Muscle of back (tissue), 11 donors: Measurements from ENCODE around the gene NTM. TPM values are rescaled to one million over a fixed set of nuclear protein-coding genes. Genes with fewer than 3 reads are reported as not detected.
"Not testable (repeated sequence)": the region's sequence is repeated elsewhere in the genome, so short reads cannot be mapped to it uniquely, and the experiment has no call there.

ENCODE experiments used
- DNase-seq, 3 donors: peaks; one replicate each; pipeline versions ENCODE4 v3.0.0 to v3.0.0-alpha.2; 2013
- polyA plus RNA-seq, 10 donors: library from polyadenylated mRNA; unstranded; fragments of 120-200 nt; gene quantifications; one replicate each; pipeline ENCODE4 v1.2.1, GENCODE V29; 2013; ENCODE audit not compliant: insufficient read length in 10 of 10

The NTM gene
- polyA plus RNA-seq, 10 donors, result 12.7 to 28.4 (median 21.0) TPM

DNA sequence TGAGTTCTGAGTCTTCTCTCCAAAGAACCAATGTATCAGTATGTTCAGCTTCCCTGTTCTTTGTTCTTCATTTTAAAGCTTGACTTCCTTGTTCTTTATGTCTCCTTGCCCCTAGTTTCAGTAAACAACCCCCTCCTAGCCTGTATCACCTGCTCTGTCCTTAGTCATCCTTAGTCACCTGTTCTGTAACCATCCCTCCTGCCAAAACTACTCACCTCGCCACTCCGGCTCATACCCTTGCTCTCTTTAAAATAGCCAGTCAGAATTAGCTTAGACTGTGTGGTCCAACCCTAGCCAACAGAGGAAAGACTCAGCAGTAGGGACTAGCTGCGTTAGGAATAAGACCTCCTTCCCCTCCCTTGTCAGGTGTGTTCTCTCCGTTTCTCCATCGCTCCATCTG lies 127.3 kb downstream of the NTM start:
- not testable (repeated sequence) for DNase-seq

DNA sequence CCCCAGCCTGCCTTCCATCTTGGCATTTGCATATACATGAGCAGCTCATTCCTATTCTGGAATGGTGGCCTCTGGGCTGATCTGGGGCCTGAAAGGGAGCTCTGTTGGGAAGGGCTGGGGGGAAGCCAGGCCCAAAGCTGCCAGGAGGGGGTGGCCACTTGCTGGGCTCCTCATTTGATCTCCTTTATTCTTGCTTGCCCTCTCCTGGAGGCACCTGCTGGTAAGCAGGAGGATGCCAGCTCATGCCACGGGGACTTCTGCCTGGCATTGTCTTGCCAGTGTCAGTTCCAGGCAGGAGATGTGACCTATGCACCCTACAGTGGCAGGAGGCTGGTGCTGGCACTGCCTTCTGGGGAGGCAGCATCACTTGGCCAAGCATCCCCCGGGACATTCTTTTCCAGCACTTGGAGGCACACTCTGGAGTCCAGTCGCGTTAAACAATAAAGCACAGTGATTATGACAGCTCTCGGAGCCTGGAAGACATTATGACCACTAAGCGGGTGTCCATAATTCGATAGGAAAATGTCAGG lies 128.3 kb downstream of the NTM start:
- DNase-seq, result no peak

DNA sequence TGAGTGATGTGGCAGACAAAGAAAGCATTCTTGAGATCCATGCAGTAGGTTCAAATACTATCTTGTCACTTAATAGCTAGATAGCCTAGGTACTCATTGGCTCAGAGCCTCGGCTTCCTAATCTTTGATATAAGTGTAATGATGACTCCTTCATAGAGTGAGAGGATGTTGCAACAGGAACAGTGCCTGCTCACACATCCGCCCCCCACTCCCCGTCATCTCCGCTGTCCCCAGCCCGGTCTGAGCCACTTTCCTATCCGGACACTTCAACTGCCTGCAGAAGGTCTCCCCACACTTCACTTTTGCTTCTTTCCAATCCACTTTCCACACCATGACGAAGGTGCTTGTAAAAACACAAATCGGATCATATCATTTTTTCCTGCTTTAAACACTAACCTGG lies 128.8 kb downstream of the NTM start:
- DNase-seq, result no peak

DNA sequence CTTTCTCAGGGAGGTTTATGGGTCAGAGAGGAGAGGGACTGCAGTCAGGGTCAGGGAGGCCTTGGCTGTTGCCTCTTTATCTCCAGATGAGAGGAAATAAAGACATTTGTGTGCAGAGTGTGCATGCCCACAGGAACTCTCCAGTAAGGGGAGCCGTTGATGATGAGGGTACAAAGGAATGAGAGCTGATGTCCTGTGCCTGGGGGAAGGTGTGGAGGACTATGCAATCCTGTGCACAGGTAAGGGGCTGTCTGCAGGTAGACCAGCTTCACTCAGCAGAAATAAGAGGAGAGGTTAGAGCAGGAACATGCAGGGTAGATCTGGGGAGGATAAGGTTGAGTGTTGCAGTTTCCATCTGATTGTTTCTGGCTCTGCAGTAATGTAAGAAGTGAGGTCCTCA lies 132.6 kb downstream of the NTM start:
- DNase-seq, result no peak

DNA sequence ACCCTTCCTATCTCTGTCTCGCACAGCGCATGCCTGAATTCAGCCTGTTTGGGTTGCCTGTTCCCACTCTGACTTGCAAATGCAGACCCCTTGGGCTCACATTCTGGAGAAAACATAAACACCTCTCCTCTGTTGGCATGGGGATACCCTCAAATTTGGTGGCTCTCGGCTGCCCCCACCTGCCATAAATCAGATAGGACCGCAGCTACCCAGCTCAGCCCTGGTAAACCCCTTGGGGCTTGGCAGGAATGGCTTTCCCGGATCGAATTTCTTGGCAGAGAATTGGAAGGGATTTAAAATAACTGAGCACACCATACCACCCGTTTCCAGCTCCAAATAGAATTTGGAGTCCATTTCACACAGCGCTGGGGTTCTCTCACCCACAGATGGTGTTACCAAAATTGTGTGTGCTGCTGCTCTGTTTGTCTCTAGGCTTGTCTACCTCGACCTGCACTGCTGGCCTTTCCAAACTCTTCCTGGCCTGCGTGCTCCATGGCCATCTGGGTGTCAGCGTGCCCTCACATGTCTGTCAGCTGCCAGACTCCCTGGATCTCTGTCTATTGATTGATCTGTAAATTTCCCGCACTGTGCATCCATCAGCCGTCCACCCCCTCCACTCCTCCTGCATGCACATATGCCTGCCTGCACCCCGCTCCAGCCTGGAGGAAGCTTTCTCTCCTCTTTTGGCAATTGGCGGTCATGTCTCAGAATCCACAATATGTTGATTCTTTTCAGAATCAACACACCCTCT lies 134.0 kb downstream of the NTM start:
- peak; percentile 27 to 47 (median 37) for DNase-seq

DNA sequence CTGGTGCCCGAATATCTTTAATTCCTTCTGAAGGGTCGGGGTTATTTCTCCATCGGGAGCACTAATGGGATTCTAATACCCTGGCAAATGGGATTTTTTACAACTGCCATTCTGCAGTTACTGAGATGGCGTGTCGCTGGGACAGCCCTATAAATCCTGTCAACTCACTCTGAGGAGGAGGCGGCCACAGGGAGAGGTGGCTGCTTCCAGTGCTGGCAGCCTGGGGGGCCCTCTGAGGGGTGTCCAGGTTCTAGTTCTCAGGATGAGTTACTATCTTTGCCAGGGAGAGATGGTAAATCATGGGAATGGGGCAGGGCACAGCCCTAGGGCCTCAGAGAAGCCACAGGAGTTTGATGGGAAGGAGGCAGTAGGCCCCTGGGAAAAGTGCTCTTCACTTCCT lies 135.9 kb downstream of the NTM start:
- DNase-seq, result no peak

DNA sequence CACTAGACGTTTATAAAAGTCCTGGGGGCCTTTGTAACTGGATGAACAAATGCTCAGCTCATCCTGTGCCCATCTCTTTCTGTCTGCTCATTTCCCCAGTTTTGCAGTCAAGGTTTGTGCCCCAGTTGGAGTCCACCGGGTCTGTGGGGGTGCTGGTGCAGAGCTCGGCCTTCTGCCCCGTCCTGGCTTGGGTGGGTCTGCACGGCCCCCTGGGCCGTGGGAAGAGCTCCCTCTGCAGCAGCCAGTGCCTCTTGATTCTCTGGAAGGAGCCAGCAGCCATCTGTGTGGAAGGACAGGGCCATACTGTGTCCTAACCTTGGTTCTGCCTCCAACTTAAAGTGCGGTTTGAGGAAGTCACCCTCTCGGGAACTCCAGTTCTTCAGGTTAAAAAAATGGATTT lies 140.2 kb downstream of the NTM start:
- DNase-seq, result no peak

DNA sequence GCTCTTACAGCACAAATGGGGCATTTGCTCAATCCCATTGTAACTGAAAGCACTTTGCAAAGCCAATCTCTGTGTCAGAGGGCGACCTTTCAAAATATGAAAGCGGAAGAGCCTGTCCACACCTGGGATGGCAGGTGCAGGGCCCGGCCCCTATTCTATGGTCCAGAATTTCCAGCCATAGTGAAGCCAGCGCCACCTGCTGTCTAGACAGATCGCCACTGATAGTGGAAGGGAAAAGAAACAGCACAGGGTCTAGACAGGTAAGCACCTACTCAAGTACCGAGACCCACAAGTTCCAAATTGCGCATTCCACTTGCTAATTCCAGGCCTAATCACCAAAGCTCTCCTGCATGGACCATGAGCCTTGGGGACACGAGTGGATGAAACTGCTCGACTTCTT lies 141.4 kb downstream of the NTM start:
- DNase-seq, result peak in 1 of 3 donors; percentile 26

DNA sequence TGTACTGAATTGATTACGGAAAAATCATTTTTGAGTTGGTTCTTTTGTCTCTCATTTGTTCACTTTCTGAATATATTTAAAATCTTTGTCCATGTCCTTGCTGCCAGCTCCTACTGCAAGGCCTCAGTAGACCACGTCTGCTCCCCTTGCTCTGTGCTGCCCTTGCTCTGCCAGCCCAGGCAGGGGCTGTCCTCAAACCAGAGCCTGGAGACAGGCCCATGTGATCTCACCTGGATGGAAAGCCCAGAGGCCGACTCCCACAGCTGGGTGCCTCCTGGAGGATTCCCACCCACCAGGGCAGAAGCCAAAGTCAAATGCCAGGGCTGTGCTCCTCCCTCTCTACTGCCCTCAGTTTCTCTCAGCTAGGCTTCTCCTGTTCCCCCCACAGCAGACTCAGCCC lies 141.8 kb downstream of the NTM start:
- DNase-seq, result no peak

DNA sequence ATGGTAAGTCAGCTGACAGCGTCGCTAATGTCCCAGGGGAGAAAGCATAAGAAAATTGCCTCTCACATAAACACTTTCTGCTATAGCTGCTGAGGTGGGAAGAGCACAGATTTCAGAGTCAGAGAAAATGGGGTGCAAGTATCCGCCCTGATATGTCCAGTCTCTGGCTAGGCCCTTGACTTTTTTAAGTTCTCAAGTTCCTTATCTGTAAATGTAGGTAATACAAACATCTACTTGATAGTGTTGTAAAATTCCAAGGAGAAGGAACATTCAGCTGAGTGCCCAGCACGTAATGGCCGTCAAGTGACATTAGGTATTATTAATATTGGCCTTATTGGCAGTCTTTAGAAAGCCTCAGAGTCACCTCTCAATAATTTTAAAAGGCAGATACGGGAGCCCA lies 143.6 kb downstream of the NTM start:
- DNase-seq, result no peak

DNA sequence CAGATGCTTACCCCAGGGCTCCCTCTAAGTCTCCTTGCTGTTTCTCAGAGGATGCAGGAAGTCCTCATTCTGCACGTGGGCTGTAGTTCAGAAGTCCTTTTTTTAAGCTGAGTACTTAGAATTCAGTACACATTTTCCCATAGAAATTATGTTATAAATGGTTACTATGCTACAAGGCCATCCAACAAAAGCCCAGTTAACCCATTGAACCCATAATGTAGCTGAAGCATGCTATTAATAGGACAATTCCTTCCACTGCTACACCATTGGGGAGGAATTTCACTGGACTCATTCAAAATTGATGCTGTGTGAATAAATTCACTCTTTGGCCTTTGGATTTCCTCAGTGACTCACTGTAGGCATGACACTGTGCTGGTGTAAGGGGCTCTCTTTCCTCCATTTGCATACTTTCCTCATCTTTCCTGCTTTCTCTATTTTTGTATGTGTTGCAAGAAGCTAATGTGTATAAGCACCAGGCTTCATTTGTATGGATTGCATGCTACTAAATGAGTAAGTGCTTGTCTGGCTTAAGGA lies 148.0 kb downstream of the NTM start:
- peak in 2 of 3 donors; percentile 9 to 13 for DNase-seq

DNA sequence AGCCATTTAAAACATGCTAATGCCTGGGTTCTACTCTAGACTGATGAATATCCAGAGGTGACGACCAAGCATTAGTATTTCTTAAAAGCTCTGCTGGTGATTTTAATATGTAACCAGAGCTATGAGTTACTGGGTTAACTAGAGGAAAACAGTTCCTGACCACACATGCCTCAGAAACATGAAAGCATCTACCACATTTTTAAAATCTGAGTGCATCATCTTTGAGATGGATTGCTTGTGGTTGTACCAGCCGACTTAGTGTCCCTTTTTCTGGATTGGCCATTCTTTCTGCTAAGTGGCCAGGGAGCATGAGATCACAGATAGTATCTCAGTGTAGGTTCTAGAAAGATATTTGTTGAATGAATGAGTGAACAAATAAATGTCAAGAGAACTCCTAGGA lies 152.4 kb downstream of the NTM start:
- no peak for DNase-seq

DNA sequence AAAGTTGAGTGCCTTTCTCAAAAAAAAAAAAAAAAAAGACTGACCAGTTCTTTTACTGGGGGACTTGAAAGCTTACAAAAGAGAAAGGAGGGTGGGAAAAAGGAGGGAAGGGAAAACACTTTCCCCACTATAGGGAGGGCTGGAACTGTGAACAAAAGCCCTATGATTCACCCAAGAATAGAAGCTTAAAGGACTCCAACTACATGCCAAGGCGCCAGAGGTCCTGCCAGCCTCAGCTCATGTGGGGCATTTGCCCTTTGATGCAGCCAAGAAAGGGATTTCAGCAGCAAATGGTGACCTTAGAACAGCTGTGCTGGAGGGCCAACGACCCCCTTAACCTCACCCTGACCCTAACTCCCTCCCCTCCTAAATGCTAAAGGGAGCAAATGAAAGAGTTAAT lies 160.0 kb downstream of the NTM start:
- DNase-seq, result no peak

DNA sequence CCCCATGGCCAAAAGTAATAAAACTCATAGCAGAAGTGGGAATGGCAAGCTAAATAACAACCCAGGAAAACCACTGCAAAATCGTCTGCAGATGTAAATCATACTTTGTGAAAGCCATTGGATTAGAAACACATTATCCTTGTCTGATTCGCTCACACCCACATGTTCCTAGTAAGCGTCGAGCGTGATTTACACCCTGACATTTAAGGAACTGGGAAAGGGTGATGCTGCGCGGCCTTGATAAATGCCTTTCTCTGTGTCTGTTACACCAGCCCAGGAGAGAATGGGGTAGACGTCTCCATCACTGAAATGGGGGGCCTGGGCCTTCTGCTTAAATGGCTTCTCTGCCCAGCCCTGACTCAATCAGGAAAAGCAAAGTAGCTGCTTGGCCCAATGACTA lies 162.7 kb downstream of the NTM start:
- DNase-seq, result peak in 1 of 3 donors; percentile 17

DNA sequence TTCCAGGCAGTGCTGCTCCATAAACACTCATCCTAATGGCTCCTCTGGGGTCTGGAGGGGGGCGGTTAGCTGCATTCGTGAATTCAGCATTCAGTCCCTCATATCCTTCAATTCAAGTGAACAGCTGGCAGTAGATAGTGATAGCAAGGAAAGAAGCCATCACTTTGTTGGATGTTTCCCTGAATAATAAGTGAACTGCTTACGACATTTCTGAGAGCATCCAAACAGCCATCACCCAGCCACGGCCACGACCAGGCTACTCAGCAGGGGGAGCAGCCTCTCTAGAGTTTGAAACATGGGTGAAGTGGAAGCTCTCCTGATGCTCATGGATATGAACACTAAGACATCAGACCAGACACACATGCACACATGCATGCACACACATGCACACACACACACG lies 163.6 kb downstream of the NTM start:
- DNase-seq, result peak in 1 of 3 donors; percentile 34

DNA sequence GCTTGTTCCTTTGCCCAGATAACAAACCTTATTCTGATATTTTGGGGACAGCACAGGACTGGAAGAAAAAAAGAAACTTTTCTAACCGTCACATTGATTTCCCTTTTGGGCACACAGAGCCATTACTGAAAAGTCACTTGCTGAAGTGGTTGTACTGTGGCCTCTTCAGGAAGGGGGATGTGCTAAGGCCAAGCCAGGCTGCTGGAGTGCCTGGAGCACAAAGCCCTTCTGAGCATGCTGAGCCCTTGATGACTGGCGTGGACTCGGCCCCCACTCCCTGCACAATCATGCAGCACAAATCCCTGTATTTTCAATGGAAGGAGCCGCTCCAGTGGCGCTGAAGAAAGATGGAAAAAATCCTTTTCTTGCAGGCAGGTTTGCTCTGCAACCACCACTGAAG lies 164.2 kb downstream of the NTM start:
- DNase-seq, result no peak

DNA sequence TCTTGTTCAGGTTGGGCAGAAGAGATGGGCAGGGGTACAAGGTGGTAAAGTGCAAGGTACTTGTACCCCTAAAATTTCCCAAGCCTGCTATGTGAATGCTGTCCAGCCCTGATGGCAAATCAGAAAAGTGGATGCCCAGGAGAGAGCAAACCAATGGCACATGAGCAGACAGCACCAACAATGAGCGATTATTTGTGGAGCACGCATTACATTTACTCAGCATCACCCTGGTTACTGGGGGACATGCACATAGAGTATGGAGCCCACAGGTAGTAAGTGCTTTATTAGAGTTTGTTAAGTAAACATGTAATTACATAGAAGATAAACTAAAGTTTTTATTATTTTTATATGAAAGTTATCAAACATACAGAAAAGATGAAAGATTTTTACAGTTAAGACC lies 165.7 kb downstream of the NTM start:
- DNase-seq, result no peak

DNA sequence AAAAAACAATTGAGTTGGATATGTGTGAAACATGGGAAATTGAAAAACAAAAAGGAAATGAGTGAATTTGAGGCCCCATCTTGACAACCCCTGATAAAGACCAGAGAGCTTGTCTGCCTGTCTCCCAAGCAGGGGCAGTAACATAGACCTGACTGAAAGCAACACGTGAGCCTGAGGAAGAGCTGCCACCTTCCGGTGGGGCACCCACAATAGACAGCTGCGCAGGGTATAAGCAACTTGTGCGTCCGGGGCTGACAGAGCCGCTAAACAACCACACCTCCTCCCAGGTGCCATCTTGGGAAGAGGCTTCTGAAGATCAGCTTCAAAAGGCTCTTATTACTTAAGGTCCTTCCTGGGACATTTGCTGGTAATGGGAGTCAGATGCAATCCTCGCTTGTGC lies 166.8 kb downstream of the NTM start:
- DNase-seq, result no peak

DNA sequence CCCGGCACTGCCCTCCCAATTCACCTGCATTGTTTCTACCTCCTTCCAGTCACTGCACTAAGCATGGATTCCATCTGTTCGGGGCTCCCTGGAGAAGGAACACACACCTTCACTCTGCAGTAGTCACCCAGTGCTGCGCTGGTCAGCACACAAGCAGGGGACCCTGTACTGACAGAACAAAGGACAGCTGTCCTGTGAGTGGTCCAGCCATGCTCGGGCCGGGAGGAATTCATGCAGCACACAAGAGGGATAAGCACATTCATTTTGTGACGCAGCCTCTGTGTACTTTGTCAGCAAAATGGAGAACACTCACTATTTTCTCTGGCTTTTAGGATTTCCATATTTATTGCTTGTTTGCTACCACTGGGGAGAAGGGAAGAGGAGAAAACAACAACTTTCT lies 167.3 kb downstream of the NTM start:
- no peak for DNase-seq

DNA sequence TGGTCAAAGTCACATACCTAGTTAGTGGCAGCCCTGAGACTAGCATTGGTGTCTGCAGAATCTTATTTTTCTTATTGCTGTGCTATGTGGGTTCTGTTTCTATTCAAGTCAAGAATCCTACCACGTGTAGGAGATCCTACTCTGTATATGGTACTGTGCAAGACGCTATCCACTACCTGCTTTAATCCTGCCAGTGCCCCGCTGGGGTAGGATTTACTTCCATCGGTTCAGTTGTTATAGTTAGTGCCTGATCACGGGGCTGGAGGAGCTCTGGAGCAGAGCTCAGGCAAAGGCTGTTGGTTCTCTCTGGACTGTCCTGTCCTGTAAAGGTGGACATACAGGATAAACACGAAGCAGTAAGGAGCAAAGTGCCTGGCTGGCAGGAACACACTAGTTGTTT lies 167.9 kb downstream of the NTM start:
- DNase-seq, result no peak

DNA sequence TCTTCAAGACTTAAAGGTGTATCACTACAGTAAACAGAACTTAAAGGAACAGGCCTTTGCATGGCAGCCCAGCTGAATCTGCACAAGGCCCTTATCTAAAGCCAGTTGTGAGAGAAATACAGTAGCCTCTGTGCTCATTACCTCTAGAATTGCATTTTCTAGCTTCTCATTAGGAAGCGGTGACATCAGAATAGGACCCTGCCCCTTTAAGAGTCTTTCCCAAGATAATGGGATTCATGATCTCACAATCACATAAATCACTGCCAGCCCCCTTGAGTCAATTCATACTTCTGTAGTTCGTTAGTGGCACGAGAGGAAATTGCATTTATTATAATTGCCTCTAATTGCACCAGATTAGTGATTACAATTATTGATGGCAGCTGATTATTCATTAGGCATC lies 170.3 kb downstream of the NTM start:
- no peak for DNase-seq

DNA sequence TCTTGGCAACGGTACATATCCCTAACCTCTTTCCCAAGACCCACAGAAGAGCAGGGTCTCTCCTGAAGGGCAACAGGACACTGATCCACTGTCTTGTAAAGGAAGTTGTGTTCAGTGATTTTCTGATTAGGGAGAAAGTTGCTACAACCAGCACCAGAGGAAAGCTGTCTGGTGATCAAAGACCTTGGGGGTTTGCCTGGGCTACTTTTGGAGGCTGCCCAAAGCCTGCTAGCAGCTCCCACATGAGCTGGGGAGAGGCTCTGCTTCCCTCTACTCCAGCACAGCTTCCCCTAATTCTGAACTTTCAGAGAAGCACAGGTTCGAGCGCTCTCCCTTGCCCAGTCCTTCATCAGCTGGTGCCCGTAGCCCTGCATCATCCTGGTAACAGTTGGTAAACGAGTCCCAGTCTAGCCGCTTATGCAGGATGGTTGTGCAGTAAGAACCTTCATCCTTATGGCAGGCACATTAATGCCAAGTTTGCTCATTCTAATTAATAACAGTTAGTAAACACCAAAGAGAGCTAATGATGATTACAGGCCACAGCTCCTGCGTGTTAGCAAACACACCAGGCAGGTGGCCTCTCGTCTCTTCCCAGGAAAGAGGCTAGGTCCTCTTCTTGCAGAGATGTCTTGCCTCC lies 173.1 kb downstream of the NTM start:
- no peak for DNase-seq

DNA sequence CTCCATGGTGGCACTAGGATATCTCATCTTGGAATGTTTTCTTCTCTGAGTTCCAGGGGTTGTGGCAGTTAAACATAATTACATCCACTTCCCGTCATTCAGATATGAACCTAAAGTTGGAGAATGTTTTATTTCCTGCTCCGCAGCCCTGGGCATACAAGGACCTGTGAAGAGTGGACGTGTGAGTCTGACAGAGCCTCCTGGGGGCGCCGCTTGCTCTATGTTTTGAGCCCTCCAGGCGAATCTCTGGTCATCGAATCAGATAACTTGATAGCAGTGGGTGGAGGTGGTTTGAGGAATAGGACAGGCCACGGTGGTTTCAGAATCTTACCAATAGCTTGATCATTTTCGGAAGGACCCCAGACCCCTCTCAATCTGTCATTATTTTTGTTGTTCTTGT lies 174.2 kb downstream of the NTM start:
- no peak for DNase-seq
